A549 (cell line): Measurements from ENCODE around the gene PKP2. TPM values are rescaled to one million over a fixed set of nuclear protein-coding genes. Genes with fewer than 3 reads are reported as not detected.

ENCODE experiments used
- ATAC-seq, 2 experiments: fragments of 200-7000 bp in 1 of 2; fragments of >200 bp in 1 of 2; cut with Nextera tagmentation in 1 of 2; cut with Tn5 transposase in 1 of 2; 3 replicates each; pipeline versions ENCODE4 v1.8.0 to v1.9.1; 2018 to 2020; ENCODE audit warnings: mild to moderate bottlenecking in 1 of 2, moderate library complexity in 1 of 2
- CTCF ChIA-PET: fragments of 300-600 bp; sonication (Branson Sonifier 250); formaldehyde crosslinking; extraction: SDS; loops from one replicate; lab custom pipeline; 2021; ENCODE audit warnings: antibody characterized with exemption, inconsistent platforms; lab: Yijun Ruan, JAX
- POLR2A ChIA-PET: fragments of 350-600 bp; formaldehyde crosslinking; extraction: SDS; loops from one replicate; lab custom pipeline; 2021; ENCODE audit warnings: antibody characterized with exemption, inconsistent platforms; lab: Yijun Ruan, JAX
- DNase-seq, 2 experiments: peaks; one replicate each; pipeline versions ENCODE4 v3.0.0 to v3.0.0-alpha.2; 2011 to 2016; ENCODE audit warnings: low read depth in 1 of 2, low spot score in 1 of 2
- FAIRE-seq: peaks from 2 replicates; lab custom pipeline; 2011; peaks lifted over from hg19 to GRCh38; lab: Jason Lieb, UNC
- H3K27ac ChIP-seq, 2 experiments: fragments of >200 bp; sonication (Bioruptor Twin); formaldehyde crosslinking; 3 replicates each; pipeline ENCODE4 v1.5.1; 2016 to 2017
- H3K4me1 ChIP-seq: fragments of >200 bp; sonication (Bioruptor Twin); formaldehyde crosslinking; 3 replicates; pipeline ENCODE4 v1.6.1; 2016
- H3K4me2 ChIP-seq: fragments of >200 bp; sonication (Bioruptor Twin); formaldehyde crosslinking; 3 replicates; pipeline ENCODE4 v1.6.1; 2016
- H3K4me3 ChIP-seq: fragments of >200 bp; sonication (Bioruptor Twin); formaldehyde crosslinking; 3 replicates; pipeline ENCODE4 v1.5.1; 2016
- H3K9me3 ChIP-seq: fragments of >200 bp; sonication (Bioruptor Twin); formaldehyde crosslinking; 3 replicates; pipeline ENCODE4 v1.6.1; 2016
- BHLHE40 ChIP-seq: IDR thresholded peaks from 2 replicates; pipeline ENCODE4 v1.6.1; 2012; ENCODE audit warnings: low read depth, low read length, inconsistent platforms
- CEBPB ChIP-seq, 2 experiments: fragments of >200 bp in 1 of 2; sonication (Bioruptor Twin) in 1 of 2; formaldehyde crosslinking in 1 of 2; IDR thresholded peaks; 2 replicates each; pipeline ENCODE4 v1.6.1; 2012 to 2016
- CHD4 ChIP-seq: fragments of 200-600 bp; sonication (generic); IDR thresholded peaks from 2 replicates; pipeline ENCODE4 v1.6.1; 2016; ENCODE audit warnings: antibody characterized with exemption, mild to moderate bottlenecking, borderline replicate concordance
- EHF ChIP-seq: fragments of 250-450 bp; sonication (Bioruptor Pico); IDR thresholded peaks from 2 replicates; pipeline ENCODE4 v1.5.0; 2020; ENCODE audit warnings: mild to moderate bottlenecking
- EHMT2 ChIP-seq: fragments of 200-600 bp; sonication (generic); IDR thresholded peaks from 2 replicates; pipeline ENCODE4 v1.6.1; 2016; ENCODE audit warnings: antibody characterized with exemption, low read depth, mild to moderate bottlenecking, moderate library complexity
- FOXS1 ChIP-seq: fragments of 250-450 bp; sonication (Bioruptor Pico); IDR thresholded peaks from 2 replicates; pipeline ENCODE4 v1.5.0; 2020; ENCODE audit warnings: mild to moderate bottlenecking, moderate library complexity
- HDAC2 ChIP-seq: fragments of 200-600 bp; sonication (generic); IDR thresholded peaks from 2 replicates; pipeline ENCODE4 v1.6.1; 2016
- HOXB13 ChIP-seq: fragments of 250-450 bp; sonication (Bioruptor Pico); IDR thresholded peaks from 2 replicates; pipeline ENCODE4 v1.5.0; 2020; ENCODE audit warnings: low read depth, mild to moderate bottlenecking, moderate library complexity
- HOXB5 ChIP-seq: fragments of 250-450 bp; sonication (Bioruptor Pico); IDR thresholded peaks from 2 replicates; pipeline ENCODE4 v1.5.0; 2020; ENCODE audit warnings: mild to moderate bottlenecking, moderate library complexity
- JUN ChIP-seq, 2 experiments: fragments of >200 bp; sonication (Bioruptor Twin); formaldehyde crosslinking; IDR thresholded peaks; 2 replicates in 1 of 2; 3 replicates in 1 of 2; pipeline ENCODE4 v1.6.1; 2016 to 2017
- KDM1A ChIP-seq: fragments of 200-600 bp; sonication (generic); IDR thresholded peaks from 2 replicates; pipeline ENCODE4 v1.6.1; 2016; ENCODE audit warnings: low read depth, mild to moderate bottlenecking
- KDM5A ChIP-seq: fragments of 200-600 bp; sonication (generic); IDR thresholded peaks from 2 replicates; pipeline ENCODE4 v1.6.1; 2016; ENCODE audit warnings: antibody characterized with exemption, mild to moderate bottlenecking
- MYC ChIP-seq: IDR thresholded peaks from 2 replicates; pipeline ENCODE4 v1.6.1; 2012; ENCODE audit warnings: mild to moderate bottlenecking, inconsistent platforms, low read length, improper control_type of control experiment, borderline replicate concordance
- NFE2L2 ChIP-seq: fragments of 150-350 bp; conservative IDR thresholded peaks from 2 replicates; pipeline ENCODE4 v1.6.1; 2014; ENCODE audit warnings: low read length
- NPAS2 ChIP-seq: fragments of 250-450 bp; sonication (Bioruptor Pico); IDR thresholded peaks from 2 replicates; pipeline ENCODE4 v1.8.0; 2022; ENCODE audit warnings: mild to moderate bottlenecking, moderate library complexity, borderline replicate concordance
- RFX5 ChIP-seq: fragments of 450-650 bp; IDR thresholded peaks from 2 replicates; pipeline ENCODE4 v1.7.1; 2014; ENCODE audit warnings: antibody characterized with exemption, mild to moderate bottlenecking, moderate library complexity
- RNF2 ChIP-seq: fragments of 200-600 bp; sonication (generic); IDR thresholded peaks from 2 replicates; pipeline ENCODE4 v1.6.1; 2016; ENCODE audit warnings: low read depth, mild to moderate bottlenecking, antibody characterized with exemption, moderate library complexity, borderline replicate concordance
- SMC3 ChIP-seq: fragments of >200 bp; sonication (Bioruptor Twin); formaldehyde crosslinking; IDR thresholded peaks from 3 replicates; pipeline ENCODE4 v1.6.1; 2018; ENCODE audit warnings: inconsistent platforms
- TFCP2L1 ChIP-seq: fragments of 250-450 bp; sonication (Bioruptor Pico); IDR thresholded peaks from 2 replicates; pipeline ENCODE4 v1.5.0; 2021; ENCODE audit warnings: mild to moderate bottlenecking
- ZC3H11A ChIP-seq: fragments of 450-650 bp; IDR thresholded peaks from 2 replicates; pipeline ENCODE4 v1.6.1; 2014; ENCODE audit warnings: antibody characterized with exemption, mild to moderate bottlenecking
- ZNF302 ChIP-seq: fragments of 250-450 bp; sonication (Bioruptor Pico); IDR thresholded peaks from 2 replicates; pipeline ENCODE4 v1.9.0; 2021; ENCODE audit warnings: inconsistent platforms, mild to moderate bottlenecking, moderate library complexity
- WGBS: methylation state at CpG from one replicate; pipeline ENCODE4 v1.1.6; 2017; ENCODE audit errors: missing lambda C conversion rate; 5-methylcytosine and 5-hydroxymethylcytosine counted together
- polyA plus RNA-seq, 4 experiments: library from polyadenylated mRNA; depleted of rRNA in 3 of 4; stranded (reverse); fragments of >200 nt; fragmentation: RNase III in 1 of 4; extraction: RNeasy Plus Mini Kit Qiagen cat#74134 plus additional on column Dnase treatment in 1 of 4; gene quantifications; 2 replicates in 3 of 4; 3 replicates in 1 of 4; pipeline ENCODE4 v1.2.3, GENCODE V29; 2011 to 2017
- TF ChIP-seq, protein P1 (sequence below): IDR thresholded peaks from 2 replicates; pipeline ENCODE4 v1.6.1; 2012
- TF ChIP-seq, protein P2 (sequence below): fragments of 450-650 bp; IDR thresholded peaks from 2 replicates; pipeline ENCODE4 v1.6.1; 2014; ENCODE audit warnings: antibody characterized with exemption
- TF ChIP-seq, protein P3 (sequence below): fragments of 150-350 bp; IDR thresholded peaks from 2 replicates; pipeline ENCODE4 v1.6.1; 2014; ENCODE audit warnings: low read depth, mild to moderate bottlenecking, low read length

PKP2 gene
- polyA plus RNA-seq, 2 of the 4 experiments (the other 2 are of a cell fraction), result 2.3 to 7.1 TPM

DNA sequence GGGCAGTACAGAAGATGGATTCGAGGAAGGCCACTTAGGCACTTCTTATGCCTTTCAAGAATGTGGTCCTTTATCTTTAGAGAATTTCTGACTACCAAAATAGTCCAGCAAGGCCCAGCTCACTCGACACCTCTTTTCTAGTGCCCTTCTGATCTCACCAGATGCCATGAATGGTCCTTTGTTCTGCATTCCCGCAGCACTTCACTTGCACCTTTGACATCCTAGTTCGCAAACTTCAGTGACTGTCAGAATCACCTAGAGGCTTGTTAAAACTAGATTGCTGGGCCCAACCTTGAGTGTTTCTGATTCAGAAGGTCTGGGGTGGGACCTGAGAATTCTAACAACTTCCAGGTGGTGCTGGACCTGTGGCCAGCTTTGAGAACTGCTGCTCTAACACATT is 56.7 kb downstream of the PKP2 start:
- 0 out of 3 replicates have a peak, but pooled peaks cover 3% of the 10 kb centered on the region for H3K4me1 ChIP-seq
- ChIA-PET CTCF (no interaction called here), POLR2A (no interaction called here)
- H3K9me3 ChIP-seq, result no peaks in the 10 kb centered on the region
- no peak for ATAC-seq
- no peak overlapping the region for H3K4me2 ChIP-seq
- H3K27ac ChIP-seq, result no peak overlapping the region
- WGBS, result 72% methylated on average over 4 of the region's 4 CpGs
- DNase-seq, result no peak
- no peak overlapping the region for H3K4me3 ChIP-seq
- FAIRE-seq, result no peak
- TF ChIP-seq FOXS1, result no peak
- TF ChIP-seq NPAS2 (CRISPR knock-in tag), result no peak
- TF ChIP-seq ZNF302 (CRISPR knock-in tag), result no peak
- no peak for TF ChIP-seq HOXB5 (CRISPR knock-in tag)
- TF ChIP-seq CHD4, result no peak

DNA sequence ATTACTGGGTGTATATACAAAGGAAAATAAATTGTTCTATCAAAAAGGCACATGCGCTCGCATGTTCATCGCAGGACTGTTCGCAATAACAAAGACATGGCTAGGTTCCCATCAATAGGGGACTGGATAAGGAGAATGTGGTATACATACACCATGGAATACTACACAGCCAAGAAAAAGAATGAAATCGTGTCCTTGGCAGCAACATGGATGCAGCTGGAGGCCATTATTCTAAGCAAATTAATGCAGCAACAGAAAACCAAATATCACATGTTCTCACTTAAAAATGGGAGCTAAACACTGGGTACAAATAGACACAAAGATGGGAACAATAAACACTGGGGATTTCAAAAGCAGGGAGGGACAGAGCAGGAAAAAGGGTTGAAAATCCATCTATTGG is 58.6 kb downstream of the PKP2 start:
- no peak overlapping the region for H3K27ac ChIP-seq
- no peak for TF ChIP-seq HDAC2
- no peaks in the 10 kb centered on the region for H3K4me1 ChIP-seq
- no peak overlapping the region for H3K4me2 ChIP-seq
- H3K4me3 ChIP-seq, result no peak overlapping the region
- CTCF ChIA-PET, result no interaction called here
- DNase-seq (no peak), FAIRE-seq (no peak), ATAC-seq (no peak)
- H3K9me3 ChIP-seq, result no peaks in the 10 kb centered on the region
- WGBS, result 84% methylated on average over 5 of the region's 5 CpGs
- POLR2A ChIA-PET, result no interaction called here

DNA sequence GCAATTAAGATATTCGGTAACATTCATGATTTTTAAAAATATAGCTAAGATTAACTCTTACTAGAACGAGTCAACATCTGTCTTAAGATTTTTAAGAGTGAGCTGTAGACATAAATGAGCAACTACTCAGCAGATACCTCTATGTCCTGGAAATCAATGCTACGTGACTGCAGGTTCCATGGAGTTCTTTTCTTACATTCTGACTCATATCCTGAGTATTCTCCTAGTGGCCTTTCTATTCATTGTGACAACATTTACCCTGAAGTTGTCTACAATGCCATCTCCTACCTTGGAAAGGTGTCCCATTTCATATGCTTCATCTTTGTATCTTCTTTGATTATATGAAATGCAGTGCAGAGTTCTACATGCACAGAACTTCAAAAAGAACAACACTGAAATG is 59.9 kb downstream of the PKP2 start:
- no peak overlapping the region for H3K4me3 ChIP-seq
- H3K4me1 ChIP-seq, result no peaks in the 10 kb centered on the region
- no peak for ATAC-seq
- DNase-seq, result no peak
- 46% methylated on average over 3 of the region's 3 CpGs for WGBS
- no peak for FAIRE-seq
- ChIA-PET CTCF (interaction anchor here (0.6 kb wide), 1 partner anchor 221 kb away, joined by 3 read pairs; no protein-coding TSS in a partner anchor), POLR2A (no interaction called here)
- H3K9me3 ChIP-seq, result no peaks in the 10 kb centered on the region
- TF ChIP-seq, protein P1, sequence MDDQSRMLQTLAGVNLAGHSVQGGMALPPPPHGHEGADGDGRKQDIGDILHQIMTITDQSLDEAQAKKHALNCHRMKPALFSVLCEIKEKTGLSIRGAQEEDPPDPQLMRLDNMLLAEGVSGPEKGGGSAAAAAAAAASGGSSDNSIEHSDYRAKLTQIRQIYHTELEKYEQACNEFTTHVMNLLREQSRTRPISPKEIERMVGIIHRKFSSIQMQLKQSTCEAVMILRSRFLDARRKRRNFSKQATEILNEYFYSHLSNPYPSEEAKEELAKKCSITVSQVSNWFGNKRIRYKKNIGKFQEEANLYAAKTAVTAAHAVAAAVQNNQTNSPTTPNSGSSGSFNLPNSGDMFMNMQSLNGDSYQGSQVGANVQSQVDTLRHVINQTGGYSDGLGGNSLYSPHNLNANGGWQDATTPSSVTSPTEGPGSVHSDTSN, result no peak
- TF ChIP-seq, protein P2, sequence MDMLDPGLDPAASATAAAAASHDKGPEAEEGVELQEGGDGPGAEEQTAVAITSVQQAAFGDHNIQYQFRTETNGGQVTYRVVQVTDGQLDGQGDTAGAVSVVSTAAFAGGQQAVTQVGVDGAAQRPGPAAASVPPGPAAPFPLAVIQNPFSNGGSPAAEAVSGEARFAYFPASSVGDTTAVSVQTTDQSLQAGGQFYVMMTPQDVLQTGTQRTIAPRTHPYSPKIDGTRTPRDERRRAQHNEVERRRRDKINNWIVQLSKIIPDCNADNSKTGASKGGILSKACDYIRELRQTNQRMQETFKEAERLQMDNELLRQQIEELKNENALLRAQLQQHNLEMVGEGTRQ, result no peak
- TF ChIP-seq FOXS1 (no peak), JUN (IDR thresholded peaks at IDR 0.05) (no peak), MYC (no peak), ZC3H11A (no peak), CEBPB (IDR thresholded peaks at IDR 0.05) (no peak), EHMT2 (no peak), RNF2 (no peak), NFE2L2 (no peak), BHLHE40 (no peak), TFCP2L1 (CRISPR knock-in tag) (no peak), EHF (CRISPR knock-in tag) (no peak), RFX5 (no peak), KDM1A (no peak), HOXB13 (CRISPR knock-in tag) (no peak), SMC3 (no peak), KDM5A (no peak)
- TF ChIP-seq, protein P3, sequence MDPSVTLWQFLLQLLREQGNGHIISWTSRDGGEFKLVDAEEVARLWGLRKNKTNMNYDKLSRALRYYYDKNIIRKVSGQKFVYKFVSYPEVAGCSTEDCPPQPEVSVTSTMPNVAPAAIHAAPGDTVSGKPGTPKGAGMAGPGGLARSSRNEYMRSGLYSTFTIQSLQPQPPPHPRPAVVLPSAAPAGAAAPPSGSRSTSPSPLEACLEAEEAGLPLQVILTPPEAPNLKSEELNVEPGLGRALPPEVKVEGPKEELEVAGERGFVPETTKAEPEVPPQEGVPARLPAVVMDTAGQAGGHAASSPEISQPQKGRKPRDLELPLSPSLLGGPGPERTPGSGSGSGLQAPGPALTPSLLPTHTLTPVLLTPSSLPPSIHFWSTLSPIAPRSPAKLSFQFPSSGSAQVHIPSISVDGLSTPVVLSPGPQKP, result no peak
- no peak overlapping the region for H3K27ac ChIP-seq
- H3K4me2 ChIP-seq, result no peak overlapping the region
